Measurements from ENCODE around the gene CYP4F2. TPM values are rescaled to one million over a fixed set of nuclear protein-coding genes. Genes with fewer than 3 reads are reported as not detected.
"Not testable (repeated sequence)": the region's sequence is repeated elsewhere in the genome, so short reads cannot be mapped to it uniquely, and the experiment has no call there.

Gene CYP4F2
- total and polyA plus RNA-seq, 10 donors = 0.37 TPM; not detected in 9

- Histone ChIP-seq H3K4me1 (peaks cover 0 to 23% (median 18%) of the 10 kb centered on the region in 6 donors), H3K4me3 (peak overlapping the region; percentile 56 to 79 (median 62)), H3K27me3 (replicated peaks in 1 of 7) (peaks cover 0 to 9% (median 0%) of the 10 kb centered on the region in 7 donors), H3K36me3 (no peaks in the 10 kb centered on the region), H3K27ac (peak overlapping the region; percentile 98 to 100 (median 100)), H3K9me3 (no peaks in the 10 kb centered on the region)
- 0 to 1% (median 0%) methylated on average over 9 of the region's 9 CpGs for WGBS, 5 donors
- peak; percentile 75 for DNase-seq
- TF ChIP-seq POLR2AphosphoS5 (IDR thresholded peaks at IDR 0.05) (no peak), CTCF (IDR thresholded peaks at IDR 0.05 in 8 of 11, conservative IDR thresholded peaks at IDR 0.05 in 3 of 11) (no peak), POLR2A (IDR thresholded peaks at IDR 0.05) (no peak)
- intact Hi-C loops (cut with DNase I; ENCODE audit: low total_unique reads) = no loop called here
Measured at GRCh38 chr19:15837221-15837731, 60.6 kb downstream of the CYP4F2 start.

DNA sequence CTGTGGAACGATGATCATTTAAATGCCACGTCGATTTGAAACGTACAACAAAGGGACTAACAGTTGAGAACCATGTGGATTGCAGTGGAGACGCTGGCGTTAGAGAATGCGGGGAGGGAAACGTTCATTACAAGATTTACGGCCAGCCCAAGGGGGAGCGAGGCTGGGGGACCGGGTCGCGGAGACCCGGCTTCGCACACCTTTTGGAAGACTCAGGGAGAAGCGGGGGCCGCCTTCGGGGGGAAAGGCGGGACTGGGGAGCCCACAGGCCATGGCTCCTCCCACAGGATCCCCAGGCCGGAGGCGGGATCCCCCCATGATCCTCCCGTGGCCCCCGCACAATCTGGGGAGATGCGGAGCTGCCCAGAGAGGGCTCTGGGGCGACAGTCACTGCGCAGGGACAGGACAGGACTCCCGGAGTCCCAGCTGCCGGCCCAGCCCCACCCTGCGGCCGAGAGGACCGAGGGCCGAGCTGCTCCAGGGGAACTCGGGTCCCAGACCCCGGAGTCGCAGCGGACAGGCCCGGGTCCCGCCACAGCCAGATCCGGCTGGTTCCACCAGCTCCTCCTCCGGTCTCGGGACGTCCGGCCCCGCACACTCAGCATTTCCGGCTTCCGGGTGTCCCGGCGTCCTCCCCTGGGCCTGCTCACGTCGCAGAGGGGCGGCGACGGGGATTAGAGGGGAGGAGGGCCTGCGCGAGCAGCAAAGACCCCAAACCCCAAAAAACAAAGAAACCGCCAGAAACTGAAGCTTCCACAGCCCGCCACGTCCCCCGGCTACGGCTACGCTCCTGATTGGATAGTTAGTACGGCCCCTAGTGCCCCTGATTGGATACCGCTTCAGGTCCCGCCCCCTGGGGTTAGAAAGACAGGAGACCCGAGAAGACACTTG lies 61.3 kb downstream of the CYP4F2 start:
- Histone ChIP-seq H3K27ac (peak overlapping the region; percentile 98 to 100 (median 100)), H3K27me3 (replicated peaks in 1 of 7) (peaks cover 0 to 4% (median 0%) of the 10 kb centered on the region in 7 donors), H3K4me1 (peaks cover 0 to 23% (median 18%) of the 10 kb centered on the region in 6 donors), H3K4me3 (peak overlapping the region; percentile 56 to 79 (median 62)), H3K36me3 (no peaks in the 10 kb centered on the region), H3K9me3 (no peaks in the 10 kb centered on the region)
- TF ChIP-seq POLR2A (IDR thresholded peaks at IDR 0.05) (peak; percentile 65 to 85 (median 66)), CTCF (IDR thresholded peaks at IDR 0.05 in 8 of 11, conservative IDR thresholded peaks at IDR 0.05 in 3 of 11) (peak in 2 of 11 experiments; percentile 10 to 26), POLR2AphosphoS5 (IDR thresholded peaks at IDR 0.05) (peak; percentile 94 to 98 (median 94))
- 0 to 3% (median 0%) methylated on average over 51 to 65 of the region's 65 CpGs for WGBS, 5 donors
- intact Hi-C loops (cut with DNase I; ENCODE audit: low total_unique reads) = no loop called here
- peak; percentile 98 for DNase-seq

DNA sequence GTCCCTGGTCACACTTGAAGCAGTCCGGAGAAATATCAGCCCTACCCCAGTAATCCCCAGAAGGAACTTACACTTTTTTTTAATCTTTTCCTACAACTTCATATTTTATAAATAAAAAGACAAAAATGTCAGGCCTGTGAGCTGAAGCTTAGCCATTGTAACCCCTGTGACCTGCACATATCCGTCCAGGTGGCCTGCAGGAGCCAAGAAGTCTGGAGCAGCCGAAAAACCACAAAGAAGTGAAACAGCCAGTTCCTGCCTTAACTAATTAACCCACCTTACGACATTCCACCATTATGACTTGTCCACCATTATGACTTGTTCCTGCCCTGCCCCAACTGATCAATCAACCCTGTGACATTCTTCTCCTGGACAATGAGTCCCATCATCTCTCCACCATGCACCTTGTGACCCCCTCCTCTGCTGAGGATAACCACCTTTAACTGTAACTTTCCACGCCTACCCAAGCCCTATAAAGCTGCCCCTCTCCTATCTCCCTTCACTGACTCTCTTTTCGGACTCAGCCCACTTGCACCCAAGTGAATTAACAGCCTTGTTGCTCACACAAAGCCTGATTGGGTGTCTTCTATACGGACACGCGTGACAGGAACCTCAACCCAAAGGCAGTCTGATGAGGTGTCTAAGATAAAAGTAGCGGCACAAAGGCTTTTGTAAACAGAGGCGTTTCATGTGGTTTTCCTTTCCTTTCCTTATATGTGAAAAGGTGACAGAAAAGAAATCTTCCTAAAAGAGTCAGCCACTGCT lies 62.1 kb downstream of the CYP4F2 start:
- 28 to 45% (median 36%) methylated on average over 11 of the region's 11 CpGs for WGBS, 5 donors
- intact Hi-C loops (cut with DNase I; ENCODE audit: low total_unique reads); DNase-seq: not testable (repeated sequence)

GRCh38 chr19:15834232-15834631 lies 63.6 kb downstream of the CYP4F2 start:
- DNase-seq; H3K4me3 ChIP-seq; intact Hi-C loops (cut with DNase I; ENCODE audit: low total_unique reads); H3K9me3 ChIP-seq; H3K27ac ChIP-seq; H3K36me3 ChIP-seq: not testable (repeated sequence)
- WGBS, 5 donors = 87 to 96% (median 95%) methylated on average over 3 of the region's 3 CpGs
- Histone ChIP-seq H3K27me3 (replicated peaks in 1 of 7) (peaks cover 0 to 11% (median 0%) of the 10 kb centered on the region in 7 donors), H3K4me1 (peaks cover 0 to 23% (median 18%) of the 10 kb centered on the region in 6 donors)

More for the DNA sequence above, 62.1 kb downstream of the CYP4F2 start:
- H3K27me3 ChIP-seq (replicated peaks in 1 of 7); H3K9me3 ChIP-seq; H3K36me3 ChIP-seq: not testable (repeated sequence)
- TF ChIP-seq POLR2AphosphoS5 (IDR thresholded peaks at IDR 0.05) = peak in 1 of 3 donors; percentile 32
- Histone ChIP-seq H3K4me3 (peak overlapping the region; percentile 56 to 79 (median 62)), H3K27ac (peak overlapping the region; percentile 98 to 100 (median 100)), H3K4me1 (peaks cover 0 to 23% (median 18%) of the 10 kb centered on the region in 6 donors)
